HEK293 (cell line): ENCODE data around the gene CCDC77.

Source experiments
- EGR2 ChIP-seq: fragments of 450-650 bp; formaldehyde crosslinking; IDR thresholded peaks from 2 replicates; pipeline ENCODE4 v1.5.1; 2016; ENCODE audit warnings: low read depth, missing biosample characterization, missing genetic modification characterization
- ELK4 ChIP-seq: IDR thresholded peaks from 2 replicates; pipeline ENCODE4 v1.6.1; 2011; ENCODE audit warnings: mild to moderate bottlenecking, low read depth, low read length, borderline replicate concordance
- FEZF1 ChIP-seq: fragments of 450-650 bp; formaldehyde crosslinking; IDR thresholded peaks from 2 replicates; pipeline ENCODE4 v1.5.1; 2016; ENCODE audit warnings: missing biosample characterization, missing genetic modification characterization
- HOXC10 ChIP-seq: sonication (generic); formaldehyde crosslinking; IDR thresholded peaks from 2 replicates; pipeline ENCODE4 v1.8.1; 2023; ENCODE audit warnings: mild to moderate bottlenecking, missing genetic modification reagents
- KLF1 ChIP-seq: fragments of 450-650 bp; formaldehyde crosslinking; IDR thresholded peaks from 2 replicates; pipeline ENCODE4 v1.5.1; 2016; ENCODE audit warnings: missing biosample characterization, missing genetic modification characterization
- REST ChIP-seq: fragments of 450-650 bp; formaldehyde crosslinking; IDR thresholded peaks from 2 replicates; pipeline ENCODE4 v1.5.1; 2016; ENCODE audit warnings: missing biosample characterization, missing genetic modification characterization
- SP7 ChIP-seq: fragments of 450-650 bp; formaldehyde crosslinking; IDR thresholded peaks from 2 replicates; pipeline ENCODE4 v1.5.1; 2016; ENCODE audit warnings: missing biosample characterization, missing genetic modification characterization
- ZBTB1 ChIP-seq: fragments of 450-650 bp; formaldehyde crosslinking; IDR thresholded peaks from 2 replicates; pipeline ENCODE4 v1.5.1; 2016; ENCODE audit warnings: missing biosample characterization, missing genetic modification characterization
- ZBTB17 ChIP-seq: fragments of 450-650 bp; formaldehyde crosslinking; IDR thresholded peaks from 2 replicates; pipeline ENCODE4 v1.5.1; 2016; ENCODE audit warnings: missing biosample characterization, missing genetic modification characterization
- ZEB2 ChIP-seq: fragments of 450-650 bp; formaldehyde crosslinking; IDR thresholded peaks from 2 replicates; pipeline ENCODE4 v1.5.1; 2016; ENCODE audit warnings: missing biosample characterization, missing genetic modification characterization
- ZFHX2 ChIP-seq: fragments of 450-650 bp; formaldehyde crosslinking; conservative IDR thresholded peaks from 2 replicates; pipeline ENCODE4 v1.5.1; 2016; ENCODE audit warnings: missing biosample characterization, missing genetic modification characterization
- ZFP41 ChIP-seq: fragments of 450-650 bp; formaldehyde crosslinking; IDR thresholded peaks from 2 replicates; pipeline ENCODE4 v1.5.1; 2016; ENCODE audit warnings: missing biosample characterization, missing genetic modification characterization, borderline replicate concordance
- ZFP69B ChIP-seq: fragments of 450-650 bp; formaldehyde crosslinking; IDR thresholded peaks from 2 replicates; pipeline ENCODE4 v1.5.1; 2016; ENCODE audit warnings: missing biosample characterization, missing genetic modification characterization
- ZNF138 ChIP-seq: fragments of 450-650 bp; formaldehyde crosslinking; IDR thresholded peaks from 2 replicates; pipeline ENCODE4 v1.5.1; 2016; ENCODE audit warnings: missing biosample characterization, missing genetic modification characterization, borderline replicate concordance
- ZNF146 ChIP-seq: fragments of 450-650 bp; formaldehyde crosslinking; IDR thresholded peaks from 2 replicates; pipeline ENCODE4 v1.5.1; 2016; ENCODE audit warnings: missing biosample characterization, missing genetic modification characterization
- ZNF18 ChIP-seq: fragments of 450-650 bp; formaldehyde crosslinking; IDR thresholded peaks from 2 replicates; pipeline ENCODE4 v1.5.1; 2016; ENCODE audit warnings: missing biosample characterization, missing genetic modification characterization
- ZNF274 ChIP-seq, 2 experiments: fragments of 200-500 bp in 1 of 2; fragments of 450-650 bp in 1 of 2; sonication (Bioruptor generic) in 1 of 2; formaldehyde crosslinking in 1 of 2; IDR thresholded peaks; 2 replicates each; pipeline versions ENCODE4 v1.5.1 to v1.6.1; 2014 to 2016; ENCODE audit warnings: borderline replicate concordance in 1 of 2, inconsistent platforms in 1 of 2, low read length in 1 of 2, missing biosample characterization in 1 of 2, missing genetic modification characterization in 1 of 2
- ZNF335 ChIP-seq: fragments of 450-650 bp; formaldehyde crosslinking; conservative IDR thresholded peaks from 2 replicates; pipeline ENCODE4 v1.5.1; 2016; ENCODE audit warnings: missing biosample characterization, missing genetic modification characterization
- ZNF366 ChIP-seq: fragments of 450-650 bp; formaldehyde crosslinking; conservative IDR thresholded peaks from 2 replicates; pipeline ENCODE4 v1.5.1; 2016; ENCODE audit warnings: missing biosample characterization, missing genetic modification characterization
- ZNF433 ChIP-seq: fragments of 450-650 bp; formaldehyde crosslinking; IDR thresholded peaks from 2 replicates; pipeline ENCODE4 v1.5.1; 2016; ENCODE audit warnings: missing biosample characterization, missing genetic modification characterization, low read depth
- ZNF514 ChIP-seq: fragments of 450-650 bp; formaldehyde crosslinking; IDR thresholded peaks from 2 replicates; pipeline ENCODE4 v1.5.1; 2016; ENCODE audit warnings: missing biosample characterization, missing genetic modification characterization
- ZNF600 ChIP-seq: fragments of 450-650 bp; formaldehyde crosslinking; IDR thresholded peaks from 2 replicates; pipeline ENCODE4 v1.5.1; 2016; ENCODE audit warnings: missing biosample characterization, missing genetic modification characterization
- ZNF677 ChIP-seq: fragments of 450-650 bp; IDR thresholded peaks from 2 replicates; pipeline ENCODE4 v1.5.0; 2018; ENCODE audit warnings: missing biosample characterization, mild to moderate bottlenecking, missing genetic modification characterization, moderate library complexity
- ZSCAN5A ChIP-seq: fragments of 450-650 bp; formaldehyde crosslinking; IDR thresholded peaks from 2 replicates; pipeline ENCODE4 v1.5.1; 2016; ENCODE audit warnings: missing biosample characterization, missing genetic modification characterization

CCDC77 gene

GRCh38 chr12:462936-463705, 61.7 kb downstream of the CCDC77 start (continued):
- no peak for TF ChIP-seq ZNF514 (tag by site-specific recombination)
- no peak for TF ChIP-seq ZBTB17 (tag by site-specific recombination)
- TF ChIP-seq ZFP41: no peak
- TF ChIP-seq FEZF1 (tag by site-specific recombination): no peak
- TF ChIP-seq ZEB2 (tag by site-specific recombination): no peak
- TF ChIP-seq EGR2 (tag by site-specific recombination): peak; percentile 75
- no peak for TF ChIP-seq ZNF335 (tag by site-specific recombination)
- no peak for TF ChIP-seq ELK4
- no peak for TF ChIP-seq ZNF433 (tag by site-specific recombination)
- TF ChIP-seq ZNF18 (tag by site-specific recombination): no peak
- no peak for TF ChIP-seq KLF1
- no peak for TF ChIP-seq ZNF274 (IDR thresholded peaks at IDR 0.05; ENCODE audit: low read length)
- no peak for TF ChIP-seq ZNF274 (tag by site-specific recombination; IDR thresholded peaks at IDR 0.05; ENCODE audit: borderline replicate concordance)
- peak; percentile 92 for TF ChIP-seq ZNF600
- TF ChIP-seq ZNF366: 0 out of 2 replicates have a peak, but pooled peaks have one; percentile 31
- TF ChIP-seq ZSCAN5A (tag by site-specific recombination): no peak
- no peak for TF ChIP-seq REST (tag by site-specific recombination)
- no peak for TF ChIP-seq ZNF138 (tag by site-specific recombination)
- no peak for TF ChIP-seq ZNF677 (tag by site-specific recombination)
- peak; percentile 78 for TF ChIP-seq ZFHX2 (tag by site-specific recombination)
- TF ChIP-seq ZNF146 (tag by site-specific recombination): no peak
- no peak for TF ChIP-seq ZBTB1
- TF ChIP-seq HOXC10: no peak
- TF ChIP-seq SP7: peak; percentile 44; the same call in 1 of the 2 replicates
- no peak for TF ChIP-seq ZFP69B
